RKO (cell line): Measurements from ENCODE around the gene CST9L.
"Not testable (repeated sequence)": the region's sequence is repeated elsewhere in the genome, so short reads cannot be mapped to it uniquely, and the experiment has no call there.

Experiments used
- DNase-seq: peaks from one replicate; pipeline ENCODE4 v3.0.0-alpha.2; 2016; ENCODE audit warnings: low spot score

The CST9L gene

GRCh38 chr20:23586735-23587525 is 18.6 kb upstream of the CST9L start:
- no peak for DNase-seq

- no peak for DNase-seq
These were observed 17.8 kb upstream of the CST9L start for GRCh38 chr20:23585808-23586734.

GRCh38 chr20:23585449-23585807 is 17.1 kb upstream of the CST9L start:
- DNase-seq, result no peak

- DNase-seq, result no peak
These were observed 16.3 kb upstream of the CST9L start for GRCh38 chr20:23584434-23585199.

GRCh38 chr20:23583526-23583925 is 15.2 kb upstream of the CST9L start:
- DNase-seq, result no peak

GRCh38 chr20:23582293-23582692 is 14.0 kb upstream of the CST9L start:
- no peak for DNase-seq

GRCh38 chr20:23581833-23582232 is 13.5 kb upstream of the CST9L start:
- DNase-seq, result not testable (repeated sequence)

- no peak for DNase-seq
These were observed 6.7 kb upstream of the CST9L start for GRCh38 chr20:23574977-23575376.

- no peak for DNase-seq
These were observed 2.0 kb upstream of the CST9L start for GRCh38 chr20:23570178-23570760.

- no peak for DNase-seq
These were observed 1.3 kb upstream of the CST9L start for GRCh38 chr20:23569570-23569969.

GRCh38 chr20:23568971-23569330 is 667 bp upstream of the CST9L start:
- no peak for DNase-seq

GRCh38 chr20:23566199-23566932 is 1.9 kb downstream of the CST9L start:
- DNase-seq, result no peak

GRCh38 chr20:23565503-23566045 is 2.7 kb downstream of the CST9L start:
- DNase-seq, result no peak

GRCh38 chr20:23564927-23565326 is 3.4 kb downstream of the CST9L start:
- DNase-seq, result no peak

GRCh38 chr20:23562721-23563342 is 5.5 kb downstream of the CST9L start:
- no peak for DNase-seq

GRCh38 chr20:23554401-23554800 is 13.9 kb downstream of the CST9L start:
- no peak for DNase-seq

- DNase-seq, result no peak
These were observed 16.5 kb downstream of the CST9L start for GRCh38 chr20:23551786-23552185.

GRCh38 chr20:23551383-23551782 is 16.9 kb downstream of the CST9L start:
- DNase-seq, result no peak

GRCh38 chr20:23550227-23550626 is 18.1 kb downstream of the CST9L start:
- DNase-seq, result no peak

GRCh38 chr20:23548408-23548807 is 19.9 kb downstream of the CST9L start:
- DNase-seq, result no peak

- DNase-seq, result no peak
These were observed 20.7 kb downstream of the CST9L start for GRCh38 chr20:23547613-23548012.
